Measurements from ENCODE around the gene PARVG. TPM values are rescaled to one million over a fixed set of nuclear protein-coding genes. Genes with fewer than 3 reads are reported as not detected.

Gene PARVG
- total RNA-seq, 1 experiment from 2014 or later: 1.3 TPM

- Histone ChIP-seq H3K14ac (ENCODE audit: insufficient read depth, low read length) (no peak overlapping the region), H2AFZ (ENCODE audit: low read length) (no peak overlapping the region), H3K23ac (ENCODE audit: insufficient read length, low read depth, low read length) (no peak overlapping the region), H4K20me1 (ENCODE audit: control insufficient read depth, insufficient read depth, insufficient read length) (no peaks in the 10 kb centered on the region), H4K91ac (ENCODE audit: insufficient read length, low read depth, low read length) (no peak overlapping the region), H2BK20ac (ENCODE audit: low read depth, low read length, poor library complexity, severe bottlenecking) (no peak overlapping the region), H3K9ac (ENCODE audit: extremely low read depth, insufficient read length, low read length) (no peak overlapping the region), H3K27ac (ENCODE audit: insufficient read length, low read depth, low read length) (no peak overlapping the region), H3T11ph (ENCODE audit: low read length) (no peak overlapping the region), H3K4me2 (ENCODE audit: insufficient read depth, insufficient read length, low read length) (no peak overlapping the region), H3K79me1 (ENCODE audit: insufficient read depth, low read depth, low read length, poor library complexity, severe bottlenecking) (no peaks in the 10 kb centered on the region), H2BK120ac (ENCODE audit: low read depth, low read length, poor library complexity, severe bottlenecking) (no peak overlapping the region), H3K27me3 (ENCODE audit: insufficient read depth, low read length) (no peaks in the 10 kb centered on the region), H3K9me3 (ENCODE audit: control insufficient read depth, low read depth, low read length) (no peaks in the 10 kb centered on the region), H3K79me2 (ENCODE audit: insufficient read depth, low read length) (no peaks in the 10 kb centered on the region), H2BK12ac (ENCODE audit: insufficient read length, low read depth, low read length) (no peak overlapping the region), H2BK15ac (ENCODE audit: low read depth, low read length) (no peak overlapping the region), H3K4me1 (ENCODE audit: insufficient read depth, low read length) (no peaks in the 10 kb centered on the region), H4K5ac (ENCODE audit: insufficient read length, low read depth, low read length) (no peak overlapping the region), H2BK5ac (ENCODE audit: insufficient read length, low read length) (no peak overlapping the region), H3K56ac (ENCODE audit: insufficient read length, low read depth, low read length) (no peak overlapping the region), H3K18ac (ENCODE audit: insufficient read length, low read depth, low read length) (no peak overlapping the region), H2AK5ac (ENCODE audit: insufficient read length, low read length) (no peak overlapping the region), H4K8ac (replicated peaks; ENCODE audit: insufficient read length, low read depth, low read length) (no peak overlapping the region), H3K23me2 (ENCODE audit: insufficient read length, low read depth, low read length, poor library complexity, severe bottlenecking) (no peaks in the 10 kb centered on the region), H3K4ac (ENCODE audit: low read depth, low read length) (no peak overlapping the region)
- no peak overlapping the region for H3K27ac Mint-ChIP-seq
- peaks cover 7% of the 10 kb centered on the region in 2 experiments; a peak in 3 of 5 replicates for H3K9me3 Mint-ChIP-seq
- no CpG with 5 or more reads among the region's 17 CpGs for WGBS (ENCODE audit: extremely low coverage, insufficient read length, low lambda C conversion rate)
- DNase-seq: peak; percentile 24
- H3K4me1 Mint-ChIP-seq: peaks cover 0 to 4% of the 10 kb centered on the region in 2 experiments; a peak in 2 of 4 replicates
- no peak overlapping the region for H3K4me3 Mint-ChIP-seq
- no peak for TF ChIP-seq CTCF (conservative IDR thresholded peaks at IDR 0.05)
- H3K27me3 Mint-ChIP-seq (ENCODE audit: low read depth): peaks cover 3% of the 10 kb centered on the region
- peaks cover 0 to 1% (median 0%) of the 10 kb centered on the region in 3 experiments; a peak in 1 of 7 replicates for H3K36me3 Mint-ChIP-seq (ENCODE audit: insufficient read depth in 1 of 3, low read depth in 3 of 3)
Measured at GRCh38 chr22:44242946-44243724, 62.4 kb downstream of the PARVG start.

Data from H9 (cell line).